Subcutaneous adipose tissue (tissue), 4 donors: ENCODE results near the gene SERPINE2. TPM values are rescaled to one million over a fixed set of nuclear protein-coding genes. Genes with fewer than 3 reads are reported as not detected.

Experiments used
- CTCF ChIP-seq: fragments of 450-650 bp; IDR thresholded peaks from one replicate; pipeline ENCODE4 v1.5.1; 2016; ENCODE audit warnings: low read depth, mild to moderate bottlenecking, control low read depth, antibody characterized with exemption, moderate library complexity
- total RNA-seq, 4 donors: library from RNA; depleted of rRNA; stranded (reverse); fragments of >200 nt; gene quantifications; one replicate each; pipeline ENCODE4 v1.1.0, GENCODE V29; 2016

SERPINE2 gene
- total RNA-seq, 4 donors from 2014 or later: 3.3 to 8.3 (median 4.7) TPM

- no peak for TF ChIP-seq CTCF
Measured at GRCh38 chr2:224077773-224078507, 38.9 kb upstream of the SERPINE2 start.

GRCh38 chr2:224075588-224075987 is 36.5 kb upstream of the SERPINE2 start:
- no peak for TF ChIP-seq CTCF

- TF ChIP-seq CTCF: no peak
Measured at GRCh38 chr2:224073676-224074075, 34.6 kb upstream of the SERPINE2 start.

GRCh38 chr2:224072541-224073188 is 33.6 kb upstream of the SERPINE2 start:
- no peak for TF ChIP-seq CTCF

- no peak for TF ChIP-seq CTCF
Measured at GRCh38 chr2:224069172-224069571, 30.1 kb upstream of the SERPINE2 start.

GRCh38 chr2:224063298-224063648 is 24.2 kb upstream of the SERPINE2 start:
- no peak for TF ChIP-seq CTCF

GRCh38 chr2:224062481-224063297 is 23.6 kb upstream of the SERPINE2 start:
- no peak for TF ChIP-seq CTCF
